ENCODE results near the gene CTNNA1.

The CTNNA1 gene

GRCh38 chr5:138754699-138755057 lies 1.5 kb downstream of the CTNNA1 start:
- ChIA-PET POLR2A (no interaction called here), CTCF (no interaction called here)
- Histone ChIP-seq H3K9me3 (ENCODE audit: control insufficient read depth, insufficient read depth, low read depth, low read length) (no peaks in the 10 kb centered on the region), H3K36me3 (ENCODE audit: control insufficient read depth in 2 of 2, insufficient read depth in 1 of 2, low read length in 2 of 2) (peaks cover 0 to 15% of the 10 kb centered on the region in 2 experiments; a peak in 2 of 3 replicates), H3K4me1 (ENCODE audit: control insufficient read depth, insufficient read depth, low read length) (peaks cover 5% of the 10 kb centered on the region), H3K27ac (ENCODE audit: extremely low read depth, low read depth, low read length) (no peak overlapping the region; the same call in 1 of the 2 replicates), H3K4me3 (ENCODE audit: low read depth, low read length) (peak overlapping the region; percentile 90)
- TF ChIP-seq ZNF112 (tag by site-specific recombination; IDR thresholded peaks at IDR 0.05) (no peak), OSR2 (tag by site-specific recombination; IDR thresholded peaks at IDR 0.05) (peak; percentile 41)

GRCh38 chr5:138755084-138755748 lies 2.0 kb downstream of the CTNNA1 start:
- no peak for TF ChIP-seq ZNF354C (tag by site-specific recombination; IDR thresholded peaks at IDR 0.05; ENCODE audit: borderline replicate concordance, low read depth)
- TF ChIP-seq ZNF16 (tag by site-specific recombination; IDR thresholded peaks at IDR 0.05; ENCODE audit: low read depth) = no peak
- TF ChIP-seq PRDM1 (tag by site-specific recombination; IDR thresholded peaks at IDR 0.05) = peak; percentile 80
- Histone ChIP-seq H3K9me3 (ENCODE audit: control insufficient read depth, insufficient read depth, low read depth, low read length) (no peaks in the 10 kb centered on the region), H3K4me1 (ENCODE audit: control insufficient read depth, insufficient read depth, low read length) (peaks cover 5% of the 10 kb centered on the region), H3K27ac (ENCODE audit: extremely low read depth, low read depth, low read length) (no peak overlapping the region; the same call in 1 of the 2 replicates), H3K36me3 (ENCODE audit: control insufficient read depth in 2 of 2, insufficient read depth in 1 of 2, low read length in 2 of 2) (peaks cover under 1 to 15% of the 10 kb centered on the region in 2 experiments; a peak in 2 of 3 replicates), H3K4me3 (ENCODE audit: low read depth, low read length) (peak overlapping the region; percentile 90)
- POLR2A ChIA-PET = no interaction called here
- CTCF ChIA-PET = interaction anchor here (1.3 kb wide), 1 partner anchor 176 kb away, joined by 3 read pairs; no protein-coding TSS in a partner anchor

- Histone ChIP-seq H3K36me3 (ENCODE audit: control insufficient read depth in 2 of 2, insufficient read depth in 1 of 2, low read length in 2 of 2) (peaks cover 9 to 15% of the 10 kb centered on the region in 2 experiments; a peak in 2 of 3 replicates), H3K4me1 (ENCODE audit: control insufficient read depth, insufficient read depth, low read length) (peaks cover 18% of the 10 kb centered on the region), H3K4me3 (ENCODE audit: low read depth, low read length) (no peak overlapping the region), H3K27ac (ENCODE audit: extremely low read depth, low read depth, low read length) (no peak overlapping the region), H3K9me3 (ENCODE audit: control insufficient read depth, insufficient read depth, low read depth, low read length) (no peaks in the 10 kb centered on the region)
- CTCF ChIA-PET = interaction anchor here (0.7 to 1.0 kb wide), 5 partner anchors 9 to 178 kb away, joined by 3 to 4 read pairs (median 3); no protein-coding TSS in a partner anchor
- TF ChIP-seq ZNF366 (tag by site-specific recombination; conservative IDR thresholded peaks at IDR 0.05) (0 out of 2 replicates have a peak, but pooled peaks have one; percentile 30), ZNF121 (tag by site-specific recombination; IDR thresholded peaks at IDR 0.05) (peak; percentile 83), PATZ1 (tag by site-specific recombination; IDR thresholded peaks at IDR 0.05) (no peak), ZNF26 (tag by site-specific recombination; IDR thresholded peaks at IDR 0.05) (no peak), ZNF423 (tag by site-specific recombination; IDR thresholded peaks at IDR 0.05) (no peak), ZNF791 (tag by site-specific recombination; IDR thresholded peaks at IDR 0.05) (peak; percentile 13; the same call in 1 of the 2 replicates)
- POLR2A ChIA-PET = no interaction called here
Measured at GRCh38 chr5:138757061-138757776, 4.0 kb downstream of the CTNNA1 start.

GRCh38 chr5:138760448-138761110 lies 7.4 kb downstream of the CTNNA1 start:
- CTCF ChIA-PET = interaction anchor here (0.9 to 1.3 kb wide), 2 partner anchors 29 to 181 kb away, joined by 3 to 5 read pairs; no protein-coding TSS in a partner anchor
- no peak overlapping the region for H3K27ac ChIP-seq (ENCODE audit: extremely low read depth, low read depth, low read length)
- POLR2A ChIA-PET = interaction anchor here (0.6 kb wide), 2 partner anchors 482 to 528 kb away, joined by 4 to 6 read pairs; no protein-coding TSS in a partner anchor
- peaks cover 9 to 11% of the 10 kb centered on the region in 2 experiments; a peak in 2 of 3 replicates for H3K36me3 ChIP-seq (ENCODE audit: control insufficient read depth in 2 of 2, insufficient read depth in 1 of 2, low read length in 2 of 2)
- no peaks in the 10 kb centered on the region for H3K9me3 ChIP-seq (ENCODE audit: control insufficient read depth, insufficient read depth, low read depth, low read length)
- peaks cover 13% of the 10 kb centered on the region for H3K4me1 ChIP-seq (ENCODE audit: control insufficient read depth, insufficient read depth, low read length)
- no peak overlapping the region for H3K4me3 ChIP-seq (ENCODE audit: low read depth, low read length)
- TF ChIP-seq PRDM10 (tag by site-specific recombination; IDR thresholded peaks at IDR 0.05) = peak; percentile 69
- peak; percentile 37; the same call in 1 of the 2 replicates for TF ChIP-seq GLIS1 (tag by site-specific recombination; IDR thresholded peaks at IDR 0.05)
- TF ChIP-seq ZIC2 (tag by site-specific recombination; IDR thresholded peaks at IDR 0.05) = 0 out of 2 replicates have a peak, but pooled peaks have one; percentile 13
- 0 out of 2 replicates have a peak, but pooled peaks have one; percentile 13 for TF ChIP-seq INSM2 (tag by site-specific recombination; IDR thresholded peaks at IDR 0.05)

All from HEK293 (cell line).